HEK293 (cell line): ENCODE measurements around the gene LRBA.

Experiments used
- CTCF ChIA-PET: fragments of 350-600 bp; formaldehyde crosslinking; extraction: SDS; loops from one replicate; lab custom pipeline; 2021; ENCODE audit warnings: antibody characterized with exemption; lab: Yijun Ruan, JAX
- POLR2A ChIA-PET: fragments of 300-600 bp; formaldehyde crosslinking; extraction: SDS; loops from one replicate; lab custom pipeline; 2020; ENCODE audit warnings: antibody characterized with exemption, inconsistent platforms; lab: Yijun Ruan, JAX
- H3K27ac ChIP-seq: fragments of 200-500 bp; sonication (Bioruptor generic); 2 replicates; pipeline ENCODE4 v1.5.1; 2014; ENCODE audit warnings: low read depth, low read length, control low read depth, inconsistent platforms; ENCODE audit errors: extremely low read depth
- H3K36me3 ChIP-seq, 2 experiments: fragments of 200-500 bp in 1 of 2; sonication (Bioruptor generic) in 1 of 2; 1 replicate in 1 of 2; 2 replicates in 1 of 2; pipeline ENCODE4 v1.5.1; 2014 to 2017; ENCODE audit warnings: inconsistent platforms in 2 of 2, low read length in 2 of 2; ENCODE audit not compliant: control insufficient read depth in 2 of 2, insufficient read depth in 1 of 2
- H3K4me1 ChIP-seq: fragments of 200-500 bp; sonication (Bioruptor generic); 2 replicates; pipeline ENCODE4 v1.5.1; 2014; ENCODE audit warnings: mild to moderate bottlenecking, low read length, inconsistent platforms; ENCODE audit not compliant: control insufficient read depth, insufficient read depth
- H3K4me3 ChIP-seq: 2 replicates; pipeline ENCODE4 v1.5.1; 2011; ENCODE audit warnings: low read depth, mild to moderate bottlenecking, control low read depth, low read length, moderate library complexity
- H3K9me3 ChIP-seq: fragments of 200-500 bp; sonication (Bioruptor generic); 2 replicates; pipeline ENCODE4 v1.5.1; 2014; ENCODE audit warnings: low read depth, low read length, inconsistent platforms; ENCODE audit not compliant: control insufficient read depth, insufficient read depth
- FEZF1 ChIP-seq: fragments of 450-650 bp; formaldehyde crosslinking; IDR thresholded peaks from 2 replicates; pipeline ENCODE4 v1.5.1; 2016; ENCODE audit warnings: missing biosample characterization, missing genetic modification characterization
- GLIS1 ChIP-seq: fragments of 450-650 bp; formaldehyde crosslinking; IDR thresholded peaks from 2 replicates; pipeline ENCODE4 v1.5.1; 2016; ENCODE audit warnings: missing biosample characterization, missing genetic modification characterization
- KLF16 ChIP-seq: fragments of 450-650 bp; formaldehyde crosslinking; IDR thresholded peaks from 2 replicates; pipeline ENCODE4 v1.5.1; 2017; ENCODE audit warnings: missing biosample characterization, missing genetic modification characterization
- OSR2 ChIP-seq: fragments of 450-650 bp; formaldehyde crosslinking; IDR thresholded peaks from 2 replicates; pipeline ENCODE4 v1.5.1; 2016; ENCODE audit warnings: missing biosample characterization, missing genetic modification characterization
- SP2 ChIP-seq: fragments of 450-650 bp; formaldehyde crosslinking; IDR thresholded peaks from 2 replicates; pipeline ENCODE4 v1.5.1; 2016; ENCODE audit warnings: missing biosample characterization, missing genetic modification characterization
- ZBTB21 ChIP-seq: fragments of 450-650 bp; formaldehyde crosslinking; IDR thresholded peaks from 2 replicates; pipeline ENCODE4 v1.5.1; 2017; ENCODE audit warnings: missing biosample characterization, missing genetic modification characterization
- ZNF10 ChIP-seq: fragments of 450-650 bp; formaldehyde crosslinking; IDR thresholded peaks from 2 replicates; pipeline ENCODE4 v1.5.1; 2017; ENCODE audit warnings: missing biosample characterization, missing genetic modification characterization
- ZNF133 ChIP-seq: fragments of 450-650 bp; formaldehyde crosslinking; IDR thresholded peaks from 2 replicates; pipeline ENCODE4 v1.5.1; 2016; ENCODE audit warnings: missing biosample characterization, missing genetic modification characterization
- ZNF157 ChIP-seq: fragments of 450-650 bp; formaldehyde crosslinking; IDR thresholded peaks from 2 replicates; pipeline ENCODE4 v1.5.1; 2016; ENCODE audit warnings: missing biosample characterization, missing genetic modification characterization
- ZNF16 ChIP-seq: fragments of 450-650 bp; formaldehyde crosslinking; IDR thresholded peaks from 2 replicates; pipeline ENCODE4 v1.5.1; 2016; ENCODE audit warnings: low read depth, missing biosample characterization, missing genetic modification characterization
- ZNF184 ChIP-seq: fragments of 450-650 bp; IDR thresholded peaks from 2 replicates; pipeline ENCODE4 v1.5.1; 2018; ENCODE audit warnings: missing biosample characterization, mild to moderate bottlenecking, missing genetic modification characterization
- ZNF248 ChIP-seq: fragments of 450-650 bp; formaldehyde crosslinking; IDR thresholded peaks from 2 replicates; pipeline ENCODE4 v1.5.1; 2017; ENCODE audit warnings: missing biosample characterization, missing genetic modification characterization
- ZNF433 ChIP-seq: fragments of 450-650 bp; formaldehyde crosslinking; IDR thresholded peaks from 2 replicates; pipeline ENCODE4 v1.5.1; 2016; ENCODE audit warnings: missing biosample characterization, missing genetic modification characterization, low read depth
- ZNF473 ChIP-seq: fragments of 450-650 bp; formaldehyde crosslinking; IDR thresholded peaks from 2 replicates; pipeline ENCODE4 v1.5.1; 2017; ENCODE audit warnings: missing biosample characterization, missing genetic modification characterization
- ZNF560 ChIP-seq: fragments of 450-650 bp; formaldehyde crosslinking; IDR thresholded peaks from 2 replicates; pipeline ENCODE4 v1.5.1; 2017; ENCODE audit warnings: missing biosample characterization, missing genetic modification characterization, borderline replicate concordance
- ZNF777 ChIP-seq: fragments of 450-650 bp; formaldehyde crosslinking; IDR thresholded peaks from 2 replicates; pipeline ENCODE4 v1.5.1; 2017; ENCODE audit warnings: missing biosample characterization, missing genetic modification characterization, borderline replicate concordance
- ZSCAN23 ChIP-seq: fragments of 450-650 bp; formaldehyde crosslinking; IDR thresholded peaks from 2 replicates; pipeline ENCODE4 v1.5.1; 2016; ENCODE audit warnings: missing biosample characterization, missing genetic modification characterization
- TF ChIP-seq, protein P1 (sequence below): fragments of 450-650 bp; formaldehyde crosslinking; conservative IDR thresholded peaks from 2 replicates; pipeline ENCODE4 v1.5.1; 2016; ENCODE audit warnings: low read depth, missing biosample characterization, missing genetic modification characterization
- TF ChIP-seq, protein P2 (sequence below): fragments of 450-650 bp; formaldehyde crosslinking; IDR thresholded peaks from 2 replicates; pipeline ENCODE4 v1.5.1; 2017; ENCODE audit warnings: missing biosample characterization, missing genetic modification characterization
- TF ChIP-seq, protein P3 (sequence below): fragments of 450-650 bp; formaldehyde crosslinking; IDR thresholded peaks from 2 replicates; pipeline ENCODE4 v1.5.1; 2017; ENCODE audit warnings: missing biosample characterization, missing genetic modification characterization
- TF ChIP-seq, protein P4 (sequence below): fragments of 450-650 bp; formaldehyde crosslinking; IDR thresholded peaks from 2 replicates; pipeline ENCODE4 v1.5.1; 2017; ENCODE audit warnings: missing biosample characterization, mild to moderate bottlenecking, missing genetic modification characterization, moderate library complexity
- TF ChIP-seq, protein P5 (sequence below): fragments of 450-650 bp; formaldehyde crosslinking; IDR thresholded peaks from 2 replicates; pipeline ENCODE4 v1.5.1; 2016; ENCODE audit warnings: missing biosample characterization, missing genetic modification characterization

LRBA gene

DNA sequence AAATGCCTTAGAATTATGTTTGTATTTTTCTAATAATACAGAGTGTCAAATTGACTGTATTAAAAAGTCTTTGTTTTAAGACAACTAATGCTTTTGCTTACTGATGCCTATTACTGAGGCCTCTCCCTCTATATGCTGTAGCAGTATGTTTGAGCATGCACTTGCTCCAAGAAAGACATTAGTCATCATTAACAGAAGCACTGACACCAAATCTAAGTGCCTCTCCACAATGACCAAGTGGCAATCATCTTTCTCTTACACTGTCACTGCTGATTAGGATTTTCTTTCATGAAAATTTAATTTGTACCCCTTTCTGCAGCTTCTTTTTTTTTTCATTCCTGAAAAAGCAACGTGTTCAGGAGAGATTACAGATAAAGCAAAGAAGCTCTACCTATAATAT, 444.2 kb downstream of the LRBA start (continued):
- TF ChIP-seq, protein P1, sequence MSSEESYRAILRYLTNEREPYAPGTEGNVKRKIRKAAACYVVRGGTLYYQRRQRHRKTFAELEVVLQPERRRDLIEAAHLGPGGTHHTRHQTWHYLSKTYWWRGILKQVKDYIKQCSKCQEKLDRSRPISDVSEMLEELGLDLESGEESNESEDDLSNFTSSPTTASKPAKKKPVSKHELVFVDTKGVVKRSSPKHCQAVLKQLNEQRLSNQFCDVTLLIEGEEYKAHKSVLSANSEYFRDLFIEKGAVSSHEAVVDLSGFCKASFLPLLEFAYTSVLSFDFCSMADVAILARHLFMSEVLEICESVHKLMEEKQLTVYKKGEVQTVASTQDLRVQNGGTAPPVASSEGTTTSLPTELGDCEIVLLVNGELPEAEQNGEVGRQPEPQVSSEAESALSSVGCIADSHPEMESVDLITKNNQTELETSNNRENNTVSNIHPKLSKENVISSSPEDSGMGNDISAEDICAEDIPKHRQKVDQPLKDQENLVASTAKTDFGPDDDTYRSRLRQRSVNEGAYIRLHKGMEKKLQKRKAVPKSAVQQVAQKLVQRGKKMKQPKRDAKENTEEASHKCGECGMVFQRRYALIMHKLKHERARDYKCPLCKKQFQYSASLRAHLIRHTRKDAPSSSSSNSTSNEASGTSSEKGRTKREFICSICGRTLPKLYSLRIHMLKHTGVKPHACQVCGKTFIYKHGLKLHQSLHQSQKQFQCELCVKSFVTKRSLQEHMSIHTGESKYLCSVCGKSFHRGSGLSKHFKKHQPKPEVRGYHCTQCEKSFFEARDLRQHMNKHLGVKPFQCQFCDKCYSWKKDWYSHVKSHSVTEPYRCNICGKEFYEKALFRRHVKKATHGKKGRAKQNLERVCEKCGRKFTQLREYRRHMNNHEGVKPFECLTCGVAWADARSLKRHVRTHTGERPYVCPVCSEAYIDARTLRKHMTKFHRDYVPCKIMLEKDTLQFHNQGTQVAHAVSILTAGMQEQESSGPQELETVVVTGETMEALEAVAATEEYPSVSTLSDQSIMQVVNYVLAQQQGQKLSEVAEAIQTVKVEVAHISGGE (tag by site-specific recombination), result no peak
- TF ChIP-seq, protein P2, sequence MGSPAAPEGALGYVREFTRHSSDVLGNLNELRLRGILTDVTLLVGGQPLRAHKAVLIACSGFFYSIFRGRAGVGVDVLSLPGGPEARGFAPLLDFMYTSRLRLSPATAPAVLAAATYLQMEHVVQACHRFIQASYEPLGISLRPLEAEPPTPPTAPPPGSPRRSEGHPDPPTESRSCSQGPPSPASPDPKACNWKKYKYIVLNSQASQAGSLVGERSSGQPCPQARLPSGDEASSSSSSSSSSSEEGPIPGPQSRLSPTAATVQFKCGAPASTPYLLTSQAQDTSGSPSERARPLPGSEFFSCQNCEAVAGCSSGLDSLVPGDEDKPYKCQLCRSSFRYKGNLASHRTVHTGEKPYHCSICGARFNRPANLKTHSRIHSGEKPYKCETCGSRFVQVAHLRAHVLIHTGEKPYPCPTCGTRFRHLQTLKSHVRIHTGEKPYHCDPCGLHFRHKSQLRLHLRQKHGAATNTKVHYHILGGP (tag by site-specific recombination), result no peak
- no peak for TF ChIP-seq ZNF560 (tag by site-specific recombination)
- TF ChIP-seq, protein P3, sequence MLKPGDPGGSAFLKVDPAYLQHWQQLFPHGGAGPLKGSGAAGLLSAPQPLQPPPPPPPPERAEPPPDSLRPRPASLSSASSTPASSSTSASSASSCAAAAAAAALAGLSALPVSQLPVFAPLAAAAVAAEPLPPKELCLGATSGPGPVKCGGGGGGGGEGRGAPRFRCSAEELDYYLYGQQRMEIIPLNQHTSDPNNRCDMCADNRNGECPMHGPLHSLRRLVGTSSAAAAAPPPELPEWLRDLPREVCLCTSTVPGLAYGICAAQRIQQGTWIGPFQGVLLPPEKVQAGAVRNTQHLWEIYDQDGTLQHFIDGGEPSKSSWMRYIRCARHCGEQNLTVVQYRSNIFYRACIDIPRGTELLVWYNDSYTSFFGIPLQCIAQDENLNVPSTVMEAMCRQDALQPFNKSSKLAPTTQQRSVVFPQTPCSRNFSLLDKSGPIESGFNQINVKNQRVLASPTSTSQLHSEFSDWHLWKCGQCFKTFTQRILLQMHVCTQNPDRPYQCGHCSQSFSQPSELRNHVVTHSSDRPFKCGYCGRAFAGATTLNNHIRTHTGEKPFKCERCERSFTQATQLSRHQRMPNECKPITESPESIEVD, result peak; percentile 35; the same call in 1 of the 2 replicates
- no peak for TF ChIP-seq ZNF473 (tag by site-specific recombination)
- no peak for TF ChIP-seq ZNF777
- peak; percentile 58 for TF ChIP-seq FEZF1
- TF ChIP-seq KLF16 (tag by site-specific recombination), result no peak
- TF ChIP-seq GLIS1, result no peak
- TF ChIP-seq SP2, result no peak
- TF ChIP-seq, protein P4, sequence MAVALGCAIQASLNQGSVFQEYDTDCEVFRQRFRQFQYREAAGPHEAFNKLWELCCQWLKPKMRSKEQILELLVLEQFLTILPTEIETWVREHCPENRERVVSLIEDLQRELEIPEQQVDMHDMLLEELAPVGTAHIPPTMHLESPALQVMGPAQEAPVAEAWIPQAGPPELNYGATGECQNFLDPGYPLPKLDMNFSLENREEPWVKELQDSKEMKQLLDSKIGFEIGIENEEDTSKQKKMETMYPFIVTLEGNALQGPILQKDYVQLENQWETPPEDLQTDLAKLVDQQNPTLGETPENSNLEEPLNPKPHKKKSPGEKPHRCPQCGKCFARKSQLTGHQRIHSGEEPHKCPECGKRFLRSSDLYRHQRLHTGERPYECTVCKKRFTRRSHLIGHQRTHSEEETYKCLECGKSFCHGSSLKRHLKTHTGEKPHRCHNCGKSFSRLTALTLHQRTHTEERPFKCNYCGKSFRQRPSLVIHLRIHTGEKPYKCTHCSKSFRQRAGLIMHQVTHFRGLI (tag by site-specific recombination), result no peak
- no peak for TF ChIP-seq ZNF133 (tag by site-specific recombination)
- 0 out of 2 replicates have a peak, but pooled peaks have one; percentile 30 for TF ChIP-seq OSR2 (tag by site-specific recombination)
- no peak for TF ChIP-seq ZNF433 (tag by site-specific recombination)
- no peak for TF ChIP-seq ZSCAN23 (tag by site-specific recombination)

DNA sequence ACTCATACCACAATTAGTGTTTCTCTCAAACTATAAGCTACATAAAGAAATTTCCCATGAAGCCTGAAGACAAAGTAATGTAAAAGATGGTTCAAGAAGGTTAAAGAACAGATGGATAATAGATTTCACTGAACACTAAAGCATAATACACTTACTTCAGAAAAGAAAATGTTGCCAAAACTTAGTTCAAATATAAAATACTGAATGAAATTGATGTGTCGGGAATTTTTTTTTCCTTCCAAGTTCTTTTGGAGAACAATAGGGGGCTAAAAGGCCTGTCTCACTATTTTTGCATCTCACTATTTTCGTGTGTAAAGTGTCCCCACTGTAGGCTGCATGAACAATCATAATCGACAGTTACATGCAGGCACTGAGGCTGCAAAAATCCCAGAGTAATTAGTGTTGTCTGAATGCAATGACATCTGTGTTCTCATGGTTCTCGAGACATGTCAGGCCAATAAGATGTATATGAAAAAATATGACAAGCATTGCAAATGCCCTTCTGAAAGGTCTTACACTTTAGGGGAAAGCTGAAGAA, 445.0 kb downstream of the LRBA start:
- ChIA-PET CTCF (no interaction called here), POLR2A (no interaction called here)
- Histone ChIP-seq H3K9me3 (no peaks in the 10 kb centered on the region), H3K4me3 (no peak overlapping the region), H3K27ac (no peak overlapping the region), H3K4me1 (peaks cover 10% of the 10 kb centered on the region; the same call in 1 of the 2 replicates), H3K36me3 (no peaks in the 10 kb centered on the region)
- TF ChIP-seq, protein P5, sequence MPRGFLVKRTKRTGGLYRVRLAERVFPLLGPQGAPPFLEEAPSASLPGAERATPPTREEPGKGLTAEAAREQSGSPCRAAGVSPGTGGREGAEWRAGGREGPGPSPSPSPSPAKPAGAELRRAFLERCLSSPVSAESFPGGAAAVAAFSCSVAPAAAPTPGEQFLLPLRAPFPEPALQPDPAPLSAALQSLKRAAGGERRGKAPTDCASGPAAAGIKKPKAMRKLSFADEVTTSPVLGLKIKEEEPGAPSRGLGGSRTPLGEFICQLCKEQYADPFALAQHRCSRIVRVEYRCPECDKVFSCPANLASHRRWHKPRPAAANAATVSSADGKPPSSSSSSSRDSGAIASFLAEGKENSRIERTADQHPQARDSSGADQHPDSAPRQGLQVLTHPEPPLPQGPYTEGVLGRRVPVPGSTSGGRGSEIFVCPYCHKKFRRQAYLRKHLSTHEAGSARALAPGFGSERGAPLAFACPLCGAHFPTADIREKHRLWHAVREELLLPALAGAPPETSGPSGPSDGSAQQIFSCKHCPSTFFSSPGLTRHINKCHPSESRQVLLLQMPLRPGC (tag by site-specific recombination), result no peak
- TF ChIP-seq ZNF157 (tag by site-specific recombination), result no peak
- TF ChIP-seq ZNF10 (tag by site-specific recombination), result no peak
- no peak for TF ChIP-seq ZNF248 (tag by site-specific recombination)
- no peak for TF ChIP-seq ZBTB21 (tag by site-specific recombination)
- TF ChIP-seq ZNF184 (tag by site-specific recombination), result no peak
- TF ChIP-seq ZNF16, result no peak
